HepG2 (cell line): ENCODE data around the gene HBQ1. TPM values are rescaled to one million over a fixed set of nuclear protein-coding genes. Genes with fewer than 3 reads are reported as not detected.

Source experiments
- ATAC-seq: fragments of 200-7000 bp; cut with Tn5 transposase; 3 replicates; pipeline ENCODE4 v1.9.1; 2020; ENCODE audit warnings: mild to moderate bottlenecking, moderate library complexity
- BruUV-seq: library from RNA; stranded (reverse); fragments of 400-500 nt; replicated peaks from 2 replicates; lab custom pipeline; 2021; lab: Mats Ljungman, UMichigan
- CTCF ChIA-PET: fragments of 300-600 bp; formaldehyde crosslinking; extraction: SDS; loops from one replicate; lab custom pipeline; 2021; ENCODE audit warnings: low total read pairs, inconsistent platforms, low intra/inter-chr PET ratio; lab: Yijun Ruan, JAX
- POLR2A ChIA-PET: fragments of 350-600 bp; sonication (Branson Sonifier 250); formaldehyde crosslinking; loops from one replicate; lab custom pipeline; 2020; ENCODE audit warnings: antibody characterized with exemption, inconsistent platforms; lab: Yijun Ruan, JAX
- DNase-seq: peaks from one replicate; pipeline ENCODE4 v3.0.0-alpha.2; 2015; ENCODE audit warnings: low spot score
- FAIRE-seq: peaks from 3 replicates; lab custom pipeline; 2011; peaks lifted over from hg19 to GRCh38; lab: Jason Lieb, UNC
- H2AFZ ChIP-seq: one replicate; pipeline ENCODE4 v1.6.1; 2011; ENCODE audit warnings: low read length, inconsistent platforms
- H3K27ac ChIP-seq: fragments of 300-600 bp; 3 replicates; pipeline ENCODE4 v1.8.0; 2011; ENCODE audit warnings: mixed run types, mild to moderate bottlenecking, mixed read lengths, low read length, inconsistent platforms; ENCODE audit not compliant: insufficient read depth; ENCODE audit errors: extremely low read length
- H3K27me3 ChIP-seq, 2 experiments: fragments of 200-600 bp in 1 of 2; 2 replicates in 1 of 2; 3 replicates in 1 of 2; pipeline versions ENCODE4 v1.6.0 to v1.8.0; 2011; ENCODE audit warnings: low read length in 2 of 2, mild to moderate bottlenecking in 2 of 2, moderate library complexity in 2 of 2, inconsistent platforms in 1 of 2; ENCODE audit not compliant: insufficient read depth in 2 of 2, control insufficient read depth in 1 of 2
- H3K36me3 ChIP-seq, 2 experiments: fragments of 200-600 bp in 1 of 2; replicated peaks in 1 of 2; 2 replicates in 1 of 2; 3 replicates in 1 of 2; pipeline versions ENCODE4 v1.5.1 to v1.8.0; 2011; ENCODE audit warnings: low read length in 2 of 2, inconsistent platforms in 1 of 2; ENCODE audit not compliant: insufficient read depth in 2 of 2, control insufficient read depth in 1 of 2
- H3K4me1 ChIP-seq: 2 replicates; pipeline ENCODE4 v1.5.1; 2012; ENCODE audit warnings: low read length, inconsistent platforms; ENCODE audit not compliant: insufficient read depth
- H3K4me2 ChIP-seq: 2 replicates; pipeline ENCODE4 v1.6.0; 2011; ENCODE audit warnings: low read depth, low read length, inconsistent platforms
- H3K4me3 ChIP-seq, 3 experiments: fragments of 200-600 bp in 1 of 3; sonication (generic), shearing (Covaris generic) in 1 of 3; replicated peaks in 1 of 3; 2 replicates each; pipeline ENCODE4 v1.5.1; 2011 to 2016; ENCODE audit warnings: low read length in 3 of 3, inconsistent platforms in 2 of 3, low read depth in 2 of 3, mild to moderate bottlenecking in 2 of 3, control low read depth in 1 of 3, mixed read lengths in 1 of 3; ENCODE audit not compliant: insufficient read depth in 1 of 3
- H3K79me2 ChIP-seq: one replicate; pipeline ENCODE4 v1.6.1; 2011; ENCODE audit warnings: low read length, inconsistent platforms; ENCODE audit not compliant: insufficient read depth
- H3K9ac ChIP-seq: 2 replicates; pipeline ENCODE4 v1.6.0; 2011; ENCODE audit warnings: mild to moderate bottlenecking, low read depth, low read length, inconsistent platforms; ENCODE audit not compliant: insufficient read depth
- H3K9me3 ChIP-seq: 2 replicates; pipeline ENCODE4 v1.5.1; 2012; ENCODE audit warnings: mild to moderate bottlenecking, low read length
- H4K20me1 ChIP-seq: 2 replicates; pipeline ENCODE4 v1.6.0; 2011; ENCODE audit warnings: inconsistent platforms, mild to moderate bottlenecking, low read length, moderate library complexity; ENCODE audit not compliant: insufficient read depth
- ASH2L ChIP-seq: fragments of 300-600, 200-600 bp; sonication (generic); IDR thresholded peaks from 2 replicates; pipeline ENCODE4 v1.7.0; 2017; ENCODE audit warnings: low read depth, mild to moderate bottlenecking, moderate library complexity, mixed read lengths, low read length; ENCODE audit not compliant: insufficient read length
- DMAP1 ChIP-seq: IDR thresholded peaks from 2 replicates; pipeline ENCODE4 v1.6.1; 2016
- GABPB1 ChIP-seq: IDR thresholded peaks from 2 replicates; pipeline ENCODE4 v1.6.1; 2016; ENCODE audit warnings: mild to moderate bottlenecking, missing genetic modification reagents, moderate library complexity, missing compliant biosample characterization
- KDM6A ChIP-seq: IDR thresholded peaks from 2 replicates; pipeline ENCODE4 v1.6.1; 2016; ENCODE audit warnings: low read depth
- PHF8 ChIP-seq: sonication (generic); formaldehyde crosslinking; IDR thresholded peaks from 2 replicates; pipeline ENCODE4 v1.5.0; 2020; ENCODE audit warnings: missing genetic modification reagents
- SAP130 ChIP-seq: IDR thresholded peaks from 2 replicates; pipeline ENCODE4 v1.6.1; 2016; ENCODE audit warnings: low read depth
- TMF1 ChIP-seq: sonication (generic); formaldehyde crosslinking; IDR thresholded peaks from 2 replicates; pipeline ENCODE4 v1.8.1; 2022; ENCODE audit warnings: low read depth, missing genetic modification reagents
- ZNF335 ChIP-seq: sonication (generic); formaldehyde crosslinking; IDR thresholded peaks from 2 replicates; pipeline ENCODE4 v1.4.0; 2020; ENCODE audit warnings: missing genetic modification reagents
- ZNF44 ChIP-seq: sonication (generic); formaldehyde crosslinking; IDR thresholded peaks from 2 replicates; pipeline ENCODE4 v1.5.1; 2020; ENCODE audit warnings: mild to moderate bottlenecking, missing genetic modification reagents
- WGBS: methylation state at CpG from one replicate; pipeline ENCODE4 v1.1.6; 2017; ENCODE audit warnings: low lambda C conversion rate; 5-methylcytosine and 5-hydroxymethylcytosine counted together
- in situ Hi-C: cut with HindIII; loops from 2 replicates; pipeline ENCODE4 v1.10.0; 2017; ENCODE audit warnings: low pct_unique_long_range_greater_than_20kb; ENCODE audit not compliant: extremely low pct_ligation_motif_present
- intact Hi-C: fragments of 100-400 bp; cut with micrococcal nuclease; formaldehyde crosslinking; loops from one replicate; pipeline ENCODE4 v1.10.0; 2022; ENCODE audit not compliant: unreplicated experiment
- polyA plus RNA-seq, 8 experiments: library from polyadenylated mRNA; depleted of rRNA in 3 of 8; stranded (reverse) in 7 of 8; unstranded in 1 of 8; fragments of >200 nt; fragmentation: Illumina TruSeq in 4 of 8; extraction: Trizol in 4 of 8; gene quantifications; 2 replicates each; pipeline versions ENCODE4 v1.2.1 to v1.2.3, GENCODE V29; 2011 to 2016; ENCODE audit warnings: low read depth in 4 of 8, missing spikeins in 1 of 8, mixed read lengths in 1 of 8; ENCODE audit not compliant: insufficient read depth in 1 of 8
- total RNA-seq, 5 experiments: library from RNA; depleted of rRNA; stranded (reverse); fragments of >200 nt; fragmentation: Illumina TruSeq; extraction: Trizol; gene quantifications; 2 replicates each; pipeline ENCODE4 v1.2.3, GENCODE V29; 2016; ENCODE audit warnings: low read depth in 1 of 5
- TF ChIP-seq, protein P1 (sequence below): sonication (generic); formaldehyde crosslinking; IDR thresholded peaks from 2 replicates; pipeline ENCODE4 v1.5.0; 2020; ENCODE audit warnings: mild to moderate bottlenecking, missing genetic modification reagents, borderline replicate concordance
- TF ChIP-seq, protein P2 (sequence below): sonication (generic); formaldehyde crosslinking; IDR thresholded peaks from 2 replicates; pipeline ENCODE4 v1.4.0; 2020; ENCODE audit warnings: missing genetic modification reagents

HBQ1 gene
- total and polyA plus RNA-seq, 2 of the 13 experiments (the other 11 are each of a cell fraction or from before 2014, with no cell fraction given) = 4.9 to 7.4 TPM

DNA sequence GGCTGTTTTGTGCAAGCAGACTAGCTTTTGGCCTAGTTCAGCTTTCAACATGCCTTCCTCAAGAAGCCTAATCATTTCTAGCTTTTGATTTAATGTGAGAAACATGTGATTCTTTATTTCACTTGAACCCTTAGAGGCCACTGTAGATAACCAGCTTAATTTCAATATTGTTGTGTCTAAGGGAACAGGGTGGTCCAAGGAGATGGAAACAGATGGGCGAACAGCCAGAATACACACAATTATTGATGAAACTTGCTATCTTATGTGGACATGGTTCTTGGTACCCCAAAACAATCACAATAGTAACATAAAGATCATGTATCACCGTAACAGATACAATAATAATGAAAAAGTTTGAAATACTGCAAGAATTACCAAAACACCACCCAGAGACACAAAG lies 46.5 kb upstream of the HBQ1 start:
- peaks cover 13% of the 10 kb centered on the region for H3K4me1 ChIP-seq
- ATAC-seq = no peak
- H3K27ac ChIP-seq = no peak overlapping the region
- DNase-seq = no peak
- H3K27me3 ChIP-seq = no peaks in the 10 kb centered on the region
- ChIA-PET POLR2A (no interaction called here), CTCF (no interaction called here)
- peaks cover 23% of the 10 kb centered on the region for H3K79me2 ChIP-seq
- WGBS = 92% methylated on average over 2 of the region's 2 CpGs
- intact Hi-C loops (no loop called here), in situ Hi-C loops (no loop called here)
- FAIRE-seq = no peak
- H3K4me2 ChIP-seq = no peak overlapping the region
- TF ChIP-seq, protein P1, sequence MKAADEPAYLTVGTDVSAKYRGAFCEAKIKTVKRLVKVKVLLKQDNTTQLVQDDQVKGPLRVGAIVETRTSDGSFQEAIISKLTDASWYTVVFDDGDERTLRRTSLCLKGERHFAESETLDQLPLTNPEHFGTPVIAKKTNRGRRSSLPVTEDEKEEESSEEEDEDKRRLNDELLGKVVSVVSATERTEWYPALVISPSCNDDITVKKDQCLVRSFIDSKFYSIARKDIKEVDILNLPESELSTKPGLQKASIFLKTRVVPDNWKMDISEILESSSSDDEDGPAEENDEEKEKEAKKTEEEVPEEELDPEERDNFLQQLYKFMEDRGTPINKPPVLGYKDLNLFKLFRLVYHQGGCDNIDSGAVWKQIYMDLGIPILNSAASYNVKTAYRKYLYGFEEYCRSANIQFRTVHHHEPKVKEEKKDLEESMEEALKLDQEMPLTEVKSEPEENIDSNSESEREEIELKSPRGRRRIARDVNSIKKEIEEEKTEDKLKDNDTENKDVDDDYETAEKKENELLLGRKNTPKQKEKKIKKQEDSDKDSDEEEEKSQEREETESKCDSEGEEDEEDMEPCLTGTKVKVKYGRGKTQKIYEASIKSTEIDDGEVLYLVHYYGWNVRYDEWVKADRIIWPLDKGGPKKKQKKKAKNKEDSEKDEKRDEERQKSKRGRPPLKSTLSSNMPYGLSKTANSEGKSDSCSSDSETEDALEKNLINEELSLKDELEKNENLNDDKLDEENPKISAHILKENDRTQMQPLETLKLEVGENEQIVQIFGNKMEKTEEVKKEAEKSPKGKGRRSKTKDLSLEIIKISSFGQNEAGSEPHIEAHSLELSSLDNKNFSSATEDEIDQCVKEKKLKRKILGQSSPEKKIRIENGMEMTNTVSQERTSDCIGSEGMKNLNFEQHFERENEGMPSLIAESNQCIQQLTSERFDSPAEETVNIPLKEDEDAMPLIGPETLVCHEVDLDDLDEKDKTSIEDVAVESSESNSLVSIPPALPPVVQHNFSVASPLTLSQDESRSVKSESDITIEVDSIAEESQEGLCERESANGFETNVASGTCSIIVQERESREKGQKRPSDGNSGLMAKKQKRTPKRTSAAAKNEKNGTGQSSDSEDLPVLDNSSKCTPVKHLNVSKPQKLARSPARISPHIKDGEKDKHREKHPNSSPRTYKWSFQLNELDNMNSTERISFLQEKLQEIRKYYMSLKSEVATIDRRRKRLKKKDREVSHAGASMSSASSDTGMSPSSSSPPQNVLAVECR = no peak
- H4K20me1 ChIP-seq = no peaks in the 10 kb centered on the region
- no TSS peak for BruUV-seq
- H3K9me3 ChIP-seq = no peaks in the 10 kb centered on the region
- no peak overlapping the region for H2AFZ ChIP-seq
- no peak overlapping the region for H3K9ac ChIP-seq
- H3K36me3 ChIP-seq = peaks cover 0 to 14% of the 10 kb centered on the region in 2 experiments; a peak in 2 of 5 replicates
- no peak overlapping the region for H3K4me3 ChIP-seq

DNA sequence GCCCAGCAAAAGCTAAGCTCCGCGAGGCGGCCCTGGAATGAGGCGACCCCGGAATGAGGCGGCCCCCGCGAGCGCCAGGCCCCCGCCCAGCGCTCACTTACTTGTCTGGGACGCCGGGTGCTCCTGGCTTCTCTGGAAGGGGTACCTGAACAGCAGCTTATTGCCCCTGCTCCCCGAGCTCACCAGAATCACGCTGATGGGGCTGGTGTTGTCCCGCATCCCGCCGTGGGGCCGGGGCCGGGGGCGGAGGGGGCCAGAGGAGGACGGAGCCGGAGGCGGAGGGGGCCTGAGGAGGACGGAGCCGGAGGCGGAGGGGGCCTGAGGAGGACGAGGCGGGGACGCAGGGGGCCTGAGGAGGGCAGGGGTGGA lies 42.2 kb upstream of the HBQ1 start:
- H3K27ac ChIP-seq = peak overlapping the region; percentile 75
- peaks cover 19% of the 10 kb centered on the region for H3K79me2 ChIP-seq
- DNase-seq = no peak
- peak overlapping the region; percentile 81 to 92 (median 84) for H3K4me3 ChIP-seq
- no peaks in the 10 kb centered on the region for H4K20me1 ChIP-seq
- no peaks in the 10 kb centered on the region for H3K9me3 ChIP-seq
- in situ Hi-C loops (no loop called here), intact Hi-C loops (no loop called here)
- BruUV-seq = no TSS peak
- peak overlapping the region; percentile 73 for H3K4me2 ChIP-seq
- no peaks in the 10 kb centered on the region for H3K36me3 ChIP-seq
- ChIA-PET POLR2A (interaction anchor here (1.8 kb wide), 1 partner anchor 85 kb away, joined by 6 read pairs; the partner anchor contains the start of genes POLR3K and SNRNP25), CTCF (no interaction called here)
- peak; percentile 69 for ATAC-seq
- H3K27me3 ChIP-seq = no peaks in the 10 kb centered on the region
- 3% methylated on average over 28 of the region's 30 CpGs for WGBS
- FAIRE-seq = no peak
- H3K4me1 ChIP-seq = peaks cover 37% of the 10 kb centered on the region
- peak overlapping the region; percentile 81 for H3K9ac ChIP-seq
- no peak overlapping the region for H2AFZ ChIP-seq
- TF ChIP-seq PHF8 (CRISPR knock-in tag) (peak; percentile 44; the same call in 1 of the 2 replicates), TMF1 (CRISPR knock-in tag) (peak; percentile 5; the same call in 1 of the 2 replicates), ASH2L (peak; percentile 20), KDM6A (CRISPR knock-in tag) (no peak), ZNF44 (CRISPR knock-in tag) (no peak), GABPB1 (peak; percentile 9; the same call in 1 of the 2 replicates), DMAP1 (CRISPR knock-in tag) (peak; percentile 11; the same call in 1 of the 2 replicates), SAP130 (CRISPR knock-in tag) (0 out of 2 replicates have a peak, but pooled peaks have one; percentile 11), ZNF335 (CRISPR knock-in tag) (0 out of 2 replicates have a peak, but pooled peaks have one; percentile 3)
- TF ChIP-seq, protein P2, sequence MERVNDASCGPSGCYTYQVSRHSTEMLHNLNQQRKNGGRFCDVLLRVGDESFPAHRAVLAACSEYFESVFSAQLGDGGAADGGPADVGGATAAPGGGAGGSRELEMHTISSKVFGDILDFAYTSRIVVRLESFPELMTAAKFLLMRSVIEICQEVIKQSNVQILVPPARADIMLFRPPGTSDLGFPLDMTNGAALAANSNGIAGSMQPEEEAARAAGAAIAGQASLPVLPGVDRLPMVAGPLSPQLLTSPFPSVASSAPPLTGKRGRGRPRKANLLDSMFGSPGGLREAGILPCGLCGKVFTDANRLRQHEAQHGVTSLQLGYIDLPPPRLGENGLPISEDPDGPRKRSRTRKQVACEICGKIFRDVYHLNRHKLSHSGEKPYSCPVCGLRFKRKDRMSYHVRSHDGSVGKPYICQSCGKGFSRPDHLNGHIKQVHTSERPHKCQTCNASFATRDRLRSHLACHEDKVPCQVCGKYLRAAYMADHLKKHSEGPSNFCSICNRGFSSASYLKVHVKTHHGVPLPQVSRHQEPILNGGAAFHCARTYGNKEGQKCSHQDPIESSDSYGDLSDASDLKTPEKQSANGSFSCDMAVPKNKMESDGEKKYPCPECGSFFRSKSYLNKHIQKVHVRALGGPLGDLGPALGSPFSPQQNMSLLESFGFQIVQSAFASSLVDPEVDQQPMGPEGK = peak; percentile 47; the same call in 1 of the 2 replicates
